Measurements from ENCODE around the gene GHR. TPM values are rescaled to one million over a fixed set of nuclear protein-coding genes. Genes with fewer than 3 reads are reported as not detected.

GHR gene
- total and polyA plus RNA-seq, 10 of the 15 experiments (the other 5 are each of a cell fraction or from before 2014, with no cell fraction given): 0.23 to 10.2 (median 0.48) TPM

GRCh38 chr5:42599106-42599505, 175.9 kb downstream of the GHR start (continued):
- TF ChIP-seq PRDM15 (CRISPR knock-in tag; IDR thresholded peaks at IDR 0.05): no peak
- TF ChIP-seq ZBTB11 (CRISPR knock-in tag; IDR thresholded peaks at IDR 0.05): no peak

GRCh38 chr5:42600441-42600840, 177.2 kb downstream of the GHR start:
- FAIRE-seq (no peak), DNase-seq (ENCODE audit: low read depth, low spot score) (no peak), ATAC-seq (peak; percentile 40)
- Histone ChIP-seq H3K9ac (ENCODE audit: control insufficient read depth, insufficient read depth, low read length) (no peak overlapping the region), H3K79me2 (ENCODE audit: control insufficient read depth, insufficient read depth, low read length) (no peaks in the 10 kb centered on the region), H3K4me3 (no peak overlapping the region), H2AFZ (ENCODE audit: control insufficient read depth, low read depth, low read length) (no peak overlapping the region), H3K4me1 (ENCODE audit: control insufficient read depth, insufficient read depth, low read length) (no peaks in the 10 kb centered on the region), H3K27me3 (replicated peaks in 1 of 2; ENCODE audit: control insufficient read depth in 2 of 2, insufficient read depth in 2 of 2, low read length in 1 of 2) (no peaks in the 10 kb centered on the region), H3K27ac (ENCODE audit: control insufficient read depth, insufficient read depth) (no peak overlapping the region), H3K4me2 (ENCODE audit: control insufficient read depth, insufficient read depth) (no peak overlapping the region), H4K20me1 (ENCODE audit: control insufficient read depth, insufficient read depth) (no peaks in the 10 kb centered on the region), H3K36me3 (ENCODE audit: control insufficient read depth in 2 of 2, insufficient read depth in 2 of 2, low read length in 1 of 2) (no peaks in the 10 kb centered on the region), H3K9me3 (replicated peaks; ENCODE audit: control insufficient read depth, insufficient read depth, low read length) (no peaks in the 10 kb centered on the region)
- CTCF ChIA-PET: interaction anchor here (1.0 to 1.1 kb wide), 2 partner anchors 14 to 17 kb away, joined by 3 read pairs; no protein-coding TSS in a partner anchor
- SMC1A ChIA-PET (ENCODE audit: uncharacterized antibody, unreplicated experiment): interaction anchor here (1.2 to 2.5 kb wide), 2 partner anchors 11 to 13 kb away, joined by 3 to 9 read pairs; no protein-coding TSS in a partner anchor
- RAD21 ChIA-PET (ENCODE audit: unreplicated experiment): interaction anchor here (1.4 to 1.5 kb wide), 2 partner anchors 9 to 16 kb away, joined by 3 to 4 read pairs; no protein-coding TSS in a partner anchor
- TF ChIP-seq MTA3 (IDR thresholded peaks at IDR 0.05; ENCODE audit: borderline replicate concordance, low read length) (no peak), WRNIP1 (IDR thresholded peaks at IDR 0.05; ENCODE audit: borderline replicate concordance, low read depth, low read length) (no peak), ZNF207 (IDR thresholded peaks at IDR 0.05; ENCODE audit: borderline replicate concordance) (no peak)
- no TSS peak for BruUV-seq (replicated peaks)
- intact Hi-C loops (cut with micrococcal nuclease; ENCODE audit: unreplicated experiment) (no loop called here), in situ Hi-C loops (cut with MboI) (no loop called here)
- POLR2A ChIA-PET: no interaction called here
- WGBS (ENCODE audit: insufficient coverage, insufficient replicate concordance, low lambda C conversion rate, missing lambda C conversion rate): 93% methylated on average over 1 of the region's 1 CpG

All from GM12878 (cell line).